H9 (cell line): ENCODE results near the gene HDAC7. TPM values are rescaled to one million over a fixed set of nuclear protein-coding genes. Genes with fewer than 3 reads are reported as not detected.

Experiments
- DNase-seq: peaks from one replicate; pipeline ENCODE4 v3.0.0-alpha.2; 2017
- H2AFZ ChIP-seq: one replicate; pipeline ENCODE4 v1.6.1; 2013; ENCODE audit warnings: mild to moderate bottlenecking, low read length, control low read depth, moderate library complexity
- H2AK5ac ChIP-seq: 2 replicates; pipeline ENCODE4 v1.6.1; 2013; ENCODE audit warnings: low read length, control low read depth, mixed read lengths; ENCODE audit not compliant: insufficient read length
- H2BK120ac ChIP-seq: one replicate; pipeline ENCODE4 v1.6.1; 2013; ENCODE audit warnings: low read depth, mild to moderate bottlenecking, low read length, control low read depth, inconsistent platforms; ENCODE audit not compliant: poor library complexity, severe bottlenecking
- H2BK12ac ChIP-seq: 2 replicates; pipeline ENCODE4 v1.6.1; 2013; ENCODE audit warnings: low read length, control low read depth, mixed read lengths, low read depth; ENCODE audit not compliant: insufficient read length
- H2BK15ac ChIP-seq: 2 replicates; pipeline ENCODE4 v1.6.1; 2013; ENCODE audit warnings: low read depth, low read length, control low read depth
- H2BK20ac ChIP-seq: one replicate; pipeline ENCODE4 v1.6.1; 2013; ENCODE audit warnings: low read depth, mild to moderate bottlenecking, low read length, control low read depth, inconsistent platforms; ENCODE audit not compliant: poor library complexity, severe bottlenecking
- H2BK5ac ChIP-seq: 2 replicates; pipeline ENCODE4 v1.6.1; 2013; ENCODE audit warnings: low read length, control low read depth, mixed read lengths; ENCODE audit not compliant: insufficient read length
- H3K14ac ChIP-seq: 2 replicates; pipeline ENCODE4 v1.6.1; 2013; ENCODE audit warnings: low read length, control low read depth; ENCODE audit not compliant: insufficient read depth
- H3K18ac ChIP-seq: 2 replicates; pipeline ENCODE4 v1.6.1; 2013; ENCODE audit warnings: low read depth, mild to moderate bottlenecking, mixed read lengths, low read length, control low read depth; ENCODE audit not compliant: insufficient read length
- H3K23ac ChIP-seq: 2 replicates; pipeline ENCODE4 v1.6.1; 2013; ENCODE audit warnings: low read length, control low read depth, mixed read lengths, low read depth; ENCODE audit not compliant: insufficient read length
- H3K23me2 ChIP-seq: 2 replicates; pipeline ENCODE4 v1.6.1; 2013; ENCODE audit warnings: low read depth, mild to moderate bottlenecking, mixed read lengths, low read length, control low read depth; ENCODE audit not compliant: insufficient read length, poor library complexity, severe bottlenecking
- H3K27ac ChIP-seq: 2 replicates; pipeline ENCODE4 v1.5.1; 2013; ENCODE audit warnings: low read length, control low read depth, mixed read lengths, low read depth; ENCODE audit not compliant: insufficient read length
- H3K27me3 ChIP-seq: 2 replicates; pipeline ENCODE4 v1.6.1; 2013; ENCODE audit warnings: low read length, control low read depth, inconsistent platforms; ENCODE audit not compliant: insufficient read depth
- H3K4ac ChIP-seq: 2 replicates; pipeline ENCODE4 v1.6.1; 2013; ENCODE audit warnings: low read depth, mild to moderate bottlenecking, control low read depth, inconsistent platforms, low read length, moderate library complexity
- H3K4me1 ChIP-seq: 2 replicates; pipeline ENCODE4 v1.6.1; 2013; ENCODE audit warnings: low read length, control low read depth, inconsistent platforms; ENCODE audit not compliant: insufficient read depth
- H3K4me2 ChIP-seq: 2 replicates; pipeline ENCODE4 v1.6.1; 2013; ENCODE audit warnings: low read length, control low read depth, mixed read lengths; ENCODE audit not compliant: insufficient read length, insufficient read depth
- H3K56ac ChIP-seq: 2 replicates; pipeline ENCODE4 v1.6.1; 2013; ENCODE audit warnings: low read depth, mild to moderate bottlenecking, mixed read lengths, low read length, control low read depth; ENCODE audit not compliant: insufficient read length
- H3K79me1 ChIP-seq: 2 replicates; pipeline ENCODE4 v1.6.1; 2013; ENCODE audit warnings: low read depth, mild to moderate bottlenecking, moderate library complexity, low read length, control low read depth, inconsistent platforms; ENCODE audit not compliant: insufficient read depth, poor library complexity, severe bottlenecking
- H3K79me2 ChIP-seq: 2 replicates; pipeline ENCODE4 v1.6.1; 2013; ENCODE audit warnings: low read length, control low read depth, inconsistent platforms; ENCODE audit not compliant: insufficient read depth
- H3K9ac ChIP-seq: 2 replicates; pipeline ENCODE4 v1.6.1; 2013; ENCODE audit warnings: low read length, control low read depth, mixed read lengths; ENCODE audit not compliant: insufficient read length; ENCODE audit errors: extremely low read depth
- H3K9me3 ChIP-seq: one replicate; pipeline ENCODE4 v1.6.1; 2013; ENCODE audit warnings: low read depth, low read length, inconsistent platforms; ENCODE audit not compliant: control insufficient read depth
- H3T11ph ChIP-seq: one replicate; pipeline ENCODE4 v1.6.1; 2013; ENCODE audit warnings: mild to moderate bottlenecking, low read length, control low read depth, inconsistent platforms
- H4K20me1 ChIP-seq: one replicate; pipeline ENCODE4 v1.6.1; 2013; ENCODE audit not compliant: control insufficient read depth, insufficient read length, insufficient read depth
- H4K5ac ChIP-seq: 2 replicates; pipeline ENCODE4 v1.6.1; 2013; ENCODE audit warnings: low read depth, mild to moderate bottlenecking, mixed read lengths, low read length, control low read depth; ENCODE audit not compliant: insufficient read length
- H4K8ac ChIP-seq: replicated peaks from 2 replicates; pipeline ENCODE4 v1.6.1; 2013; ENCODE audit warnings: low read length, control low read depth, mixed read lengths, low read depth; ENCODE audit not compliant: insufficient read length
- H4K91ac ChIP-seq: 2 replicates; pipeline ENCODE4 v1.6.1; 2013; ENCODE audit warnings: low read depth, mild to moderate bottlenecking, moderate library complexity, mixed read lengths, low read length, control low read depth; ENCODE audit not compliant: insufficient read length
- H3K27ac Mint-ChIP-seq, 3 experiments: 2 replicates in 2 of 3; 3 replicates in 1 of 3; pipeline ENCODE4 v1.8.0; 2020 to 2021; ENCODE audit warnings: mixed read lengths in 3 of 3, mild to moderate bottlenecking in 1 of 3, moderate library complexity in 1 of 3
- H3K27me3 Mint-ChIP-seq: 2 replicates; pipeline ENCODE4 v1.8.0; 2021; ENCODE audit warnings: low read depth, mild to moderate bottlenecking, moderate library complexity, mixed read lengths
- H3K36me3 Mint-ChIP-seq, 3 experiments: 2 replicates in 2 of 3; 3 replicates in 1 of 3; pipeline ENCODE4 v1.8.0; 2020 to 2021; ENCODE audit warnings: low read depth in 3 of 3, mixed read lengths in 3 of 3; ENCODE audit not compliant: insufficient read depth in 1 of 3
- H3K4me1 Mint-ChIP-seq, 2 experiments: 2 replicates each; pipeline ENCODE4 v1.8.0; 2020; ENCODE audit warnings: mixed read lengths in 2 of 2
- H3K4me3 Mint-ChIP-seq, 2 experiments: 2 replicates in 1 of 2; 3 replicates in 1 of 2; pipeline ENCODE4 v1.8.0; 2020 to 2021; ENCODE audit warnings: mild to moderate bottlenecking in 2 of 2, mixed read lengths in 2 of 2, moderate library complexity in 1 of 2
- H3K9me3 Mint-ChIP-seq, 2 experiments: 2 replicates in 1 of 2; 3 replicates in 1 of 2; pipeline ENCODE4 v1.8.0; 2020; ENCODE audit warnings: mild to moderate bottlenecking in 2 of 2, mixed read lengths in 2 of 2, moderate library complexity in 1 of 2
- WGBS: extraction: QIAGEN DNeasy Blood & Tissue Kit; methylation state at CpG from one replicate; pipeline ENCODE4 v1.1.7; 2013; ENCODE audit warnings: missing lambda C conversion rate, low lambda C conversion rate, mixed read lengths; ENCODE audit not compliant: insufficient read length; ENCODE audit errors: extremely low coverage; 5-methylcytosine and 5-hydroxymethylcytosine counted together
- total RNA-seq: library from RNA; stranded (reverse); gene quantifications from 2 replicates; pipeline ENCODE4 v1.2.1, GENCODE V29; 2021
- TF ChIP-seq, protein P1 (sequence below): fragments of 200-600 bp; sonication (generic); conservative IDR thresholded peaks from 3 replicates; pipeline ENCODE4 v1.8.0; 2021; ENCODE audit warnings: antibody characterized with exemption, mild to moderate bottlenecking

Gene HDAC7
- total RNA-seq, 1 experiment from 2014 or later = 72.1 TPM

- H3K27ac ChIP-seq = no peak overlapping the region
- no peak overlapping the region for H3K14ac ChIP-seq
- H3T11ph ChIP-seq = no peak overlapping the region
- H3K36me3 Mint-ChIP-seq = peaks cover 21 to 44% (median 44%) of the 10 kb centered on the region in 3 experiments; a peak in 6 of 7 replicates
- no peaks in the 10 kb centered on the region for H3K27me3 Mint-ChIP-seq
- no peak overlapping the region for H4K91ac ChIP-seq
- no peak overlapping the region for H4K8ac ChIP-seq
- no peak overlapping the region for H2BK20ac ChIP-seq
- H2BK12ac ChIP-seq = no peak overlapping the region
- H3K79me1 ChIP-seq = no peaks in the 10 kb centered on the region
- H4K5ac ChIP-seq = no peak overlapping the region
- no peaks in the 10 kb centered on the region for H3K27me3 ChIP-seq
- no peak overlapping the region for H2AK5ac ChIP-seq
- peaks cover 7 to 20% of the 10 kb centered on the region in 2 experiments for H3K4me1 Mint-ChIP-seq
- DNase-seq = no peak
- H2BK15ac ChIP-seq = no peak overlapping the region
- no peak overlapping the region for H2AFZ ChIP-seq
- no peaks in the 10 kb centered on the region for H3K9me3 ChIP-seq
- no peak overlapping the region for H3K4ac ChIP-seq
- H2BK120ac ChIP-seq = no peak overlapping the region
- H3K4me1 ChIP-seq = no peaks in the 10 kb centered on the region; the same call in 1 of the 2 replicates
- no peak overlapping the region for H3K56ac ChIP-seq
- no peaks in the 10 kb centered on the region for H3K23me2 ChIP-seq
- H3K18ac ChIP-seq = no peak overlapping the region
- no peak overlapping the region for H2BK5ac ChIP-seq
- no CpG with 5 or more reads among the region's 22 CpGs for WGBS
- H3K79me2 ChIP-seq = no peaks in the 10 kb centered on the region; the same call in 1 of the 2 replicates
- no peak overlapping the region for H3K4me3 Mint-ChIP-seq
- peaks cover 2% of the 10 kb centered on the region for H4K20me1 ChIP-seq
- no peak overlapping the region for H3K4me2 ChIP-seq
- TF ChIP-seq, protein P1, sequence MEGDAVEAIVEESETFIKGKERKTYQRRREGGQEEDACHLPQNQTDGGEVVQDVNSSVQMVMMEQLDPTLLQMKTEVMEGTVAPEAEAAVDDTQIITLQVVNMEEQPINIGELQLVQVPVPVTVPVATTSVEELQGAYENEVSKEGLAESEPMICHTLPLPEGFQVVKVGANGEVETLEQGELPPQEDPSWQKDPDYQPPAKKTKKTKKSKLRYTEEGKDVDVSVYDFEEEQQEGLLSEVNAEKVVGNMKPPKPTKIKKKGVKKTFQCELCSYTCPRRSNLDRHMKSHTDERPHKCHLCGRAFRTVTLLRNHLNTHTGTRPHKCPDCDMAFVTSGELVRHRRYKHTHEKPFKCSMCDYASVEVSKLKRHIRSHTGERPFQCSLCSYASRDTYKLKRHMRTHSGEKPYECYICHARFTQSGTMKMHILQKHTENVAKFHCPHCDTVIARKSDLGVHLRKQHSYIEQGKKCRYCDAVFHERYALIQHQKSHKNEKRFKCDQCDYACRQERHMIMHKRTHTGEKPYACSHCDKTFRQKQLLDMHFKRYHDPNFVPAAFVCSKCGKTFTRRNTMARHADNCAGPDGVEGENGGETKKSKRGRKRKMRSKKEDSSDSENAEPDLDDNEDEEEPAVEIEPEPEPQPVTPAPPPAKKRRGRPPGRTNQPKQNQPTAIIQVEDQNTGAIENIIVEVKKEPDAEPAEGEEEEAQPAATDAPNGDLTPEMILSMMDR = no peak
- no peaks in the 10 kb centered on the region; a peak in 1 of 5 replicates for H3K9me3 Mint-ChIP-seq
- H3K23ac ChIP-seq = no peak overlapping the region
- H3K9ac ChIP-seq = no peak overlapping the region
- H3K27ac Mint-ChIP-seq = no peak overlapping the region
These were observed 23.8 kb downstream of the HDAC7 start for GRCh38 chr12:47795814-47796411.
